Bladder microvascular endothelial cell (primary cell): ENCODE data around the gene TRIM51G. TPM values are rescaled to one million over a fixed set of nuclear protein-coding genes. Genes with fewer than 3 reads are reported as not detected.

Source experiments
- total RNA-seq: library from RNA; depleted of rRNA; stranded (reverse); fragments of >200 nt; gene quantifications from 2 replicates; pipeline ENCODE4 v1.2.3, GENCODE V29; 2014

TRIM51G gene
- total RNA-seq, result not detected in 2 replicates

GRCh38 chr11:48983785-48984184, at the start of gene TRIM51G:
TSS of gene TRIM51G (minus strand) at chr11:48983885. CDS start at chr11:48981695, 2,190 bp downstream.

GRCh38 chr11:49028523-49028922, 44.8 kb upstream of the TRIM51G start, which contains the start of gene TRIM49B:
TSS of gene TRIM49B (plus strand) at chr11:49028823. CDS start at chr11:49031600, 2,777 bp downstream.

Other genes with a start within 250 kb of the TRIM51G start
- not detected in 2 replicates for gene TRIM49B, start 44.9 kb upstream of the TRIM51G start, total RNA-seq
- not detected in 2 replicates for gene TRIM64C, start 75.2 kb upstream of the TRIM51G start, total RNA-seq
- 0.16 and 0.57 TPM in 2 replicates for gene FOLH1, start 224.7 kb upstream of the TRIM51G start, total RNA-seq